Pericardium fibroblast (primary cell): ENCODE results near the gene DPH1. TPM values are rescaled to one million over a fixed set of nuclear protein-coding genes. Genes with fewer than 3 reads are reported as not detected.

Experiments used
- total RNA-seq: library from RNA; depleted of rRNA; stranded (reverse); fragments of >200 nt; gene quantifications from 2 replicates; pipeline ENCODE4 v1.2.3, GENCODE V29; 2015

Gene DPH1
- total RNA-seq: 26.3 and 36.7 TPM in 2 replicates

GRCh38 chr17:2029911-2030778 is at the start of gene DPH1:
DPH1 (plus strand) TSS chr17:2030153; CDS start chr17:2030170, 17 bp downstream.

GRCh38 chr17:2025220-2025621 is 4.7 kb upstream of the DPH1 start, which contains the start of gene RTN4RL1:
RTN4RL1 (minus strand) TSS chr17:2025334; CDS start chr17:2024865, 469 bp downstream.

GRCh38 chr17:2041561-2042389 is 11.8 kb downstream of the DPH1 start, which contains the start of gene OVCA2:
OVCA2 (plus strand) TSS chr17:2042022; CDS start chr17:2042048, 26 bp downstream.

GRCh38 chr17:2054512-2055291 is 24.7 kb downstream of the DPH1 start, which contains the start of gene HIC1:
HIC1 (plus strand) TSS chr17:2055103; CDS start chr17:2056691, 1,588 bp downstream.

Other genes starting within 250 kb of the DPH1 start
- 4.5 and 4.6 TPM in 2 replicates for gene SMYD4, start 200.3 kb upstream of the DPH1 start, total RNA-seq
- 16.8 and 23.7 TPM in 2 replicates for gene RPA1, start 200.1 kb upstream of the DPH1 start, total RNA-seq
- gene RTN4RL1, start 4.8 kb upstream of the DPH1 start, total RNA-seq: 0.58 and 2.9 TPM in 2 replicates
- gene OVCA2, start 11.9 kb downstream of the DPH1 start, total RNA-seq: 47.5 and 59.3 TPM in 2 replicates
- gene HIC1, start 24.9 kb downstream of the DPH1 start, total RNA-seq: 73.4 and 91.3 TPM in 2 replicates